Activated naive CD4-positive, alpha-beta T cell treated with anti-CD3 and anti-CD28 coated beads, Interleukin-2, amount 10 ng/mL, durations not matched to agents 7 days and 5 days (primary cell): Measurements from ENCODE around the gene MSANTD3.

ENCODE experiments used
- CTCF ChIA-PET: fragments of 350-600 bp; sonication (Branson Sonifier 250); formaldehyde crosslinking; loops from one replicate; lab custom pipeline; 2021; ENCODE audit warnings: antibody characterized with exemption; lab: Charles Lee
- DNase-seq: peaks from one replicate; pipeline ENCODE4 v3.0.0-alpha.2; 2020
- H3K27ac Mint-ChIP-seq: one replicate; pipeline ENCODE4 v1.8.0; 2021; ENCODE audit warnings: mild to moderate bottlenecking, moderate library complexity, mixed read lengths
- H3K27me3 Mint-ChIP-seq: one replicate; pipeline ENCODE4 v1.8.0; 2021; ENCODE audit warnings: mild to moderate bottlenecking, mixed read lengths
- H3K36me3 Mint-ChIP-seq: one replicate; pipeline ENCODE4 v1.8.0; 2021; ENCODE audit warnings: mixed read lengths
- H3K4me1 Mint-ChIP-seq: one replicate; pipeline ENCODE4 v1.8.0; 2021; ENCODE audit warnings: mixed read lengths
- H3K4me3 Mint-ChIP-seq: one replicate; pipeline ENCODE4 v1.8.0; 2021; ENCODE audit warnings: mild to moderate bottlenecking, moderate library complexity, mixed read lengths
- H3K9me3 Mint-ChIP-seq: one replicate; pipeline ENCODE4 v1.8.0; 2021; ENCODE audit warnings: mixed read lengths

The MSANTD3 gene

DNA sequence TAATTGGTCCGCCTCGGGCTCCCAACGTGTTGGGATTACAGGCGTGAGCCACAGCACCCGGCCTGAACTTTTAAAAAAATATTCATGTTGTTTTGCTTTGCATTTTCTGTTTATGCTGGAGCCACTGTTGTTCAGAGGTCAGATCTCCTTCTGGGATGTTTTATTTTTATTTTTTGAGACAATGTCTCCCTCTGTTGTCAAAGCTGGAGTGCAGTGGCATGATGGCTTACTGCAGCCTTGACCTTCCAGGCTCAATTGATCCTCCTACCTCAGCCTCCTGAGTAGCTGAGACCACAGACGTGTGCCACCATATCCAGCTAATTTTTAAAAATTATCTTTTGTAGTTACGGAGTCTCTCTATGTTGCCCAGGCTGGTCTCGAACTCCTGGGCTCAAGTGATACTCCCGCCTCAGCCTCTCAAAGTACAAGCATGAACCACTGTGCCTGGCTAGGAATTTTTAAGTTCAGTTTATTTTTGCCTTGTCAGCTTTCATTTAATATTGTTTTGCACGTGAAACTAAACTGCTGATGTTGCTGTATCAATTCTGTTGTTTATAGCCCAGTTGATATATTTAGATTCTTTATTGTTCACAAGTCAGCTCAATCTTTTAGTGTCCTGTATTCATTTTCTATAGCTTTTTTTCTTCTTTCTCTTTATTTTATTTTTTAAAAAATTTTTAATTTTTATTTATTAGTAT, 59.7 kb downstream of the MSANTD3 start:
- no peaks in the 10 kb centered on the region for H3K36me3 Mint-ChIP-seq
- no peaks in the 10 kb centered on the region for H3K4me1 Mint-ChIP-seq
- H3K27ac Mint-ChIP-seq, result no peak overlapping the region
- H3K4me3 Mint-ChIP-seq, result no peak overlapping the region
- H3K9me3 Mint-ChIP-seq, result no peaks in the 10 kb centered on the region
- CTCF ChIA-PET, result no interaction called here
- no peak for DNase-seq
- peaks cover 3% of the 10 kb centered on the region for H3K27me3 Mint-ChIP-seq

DNA sequence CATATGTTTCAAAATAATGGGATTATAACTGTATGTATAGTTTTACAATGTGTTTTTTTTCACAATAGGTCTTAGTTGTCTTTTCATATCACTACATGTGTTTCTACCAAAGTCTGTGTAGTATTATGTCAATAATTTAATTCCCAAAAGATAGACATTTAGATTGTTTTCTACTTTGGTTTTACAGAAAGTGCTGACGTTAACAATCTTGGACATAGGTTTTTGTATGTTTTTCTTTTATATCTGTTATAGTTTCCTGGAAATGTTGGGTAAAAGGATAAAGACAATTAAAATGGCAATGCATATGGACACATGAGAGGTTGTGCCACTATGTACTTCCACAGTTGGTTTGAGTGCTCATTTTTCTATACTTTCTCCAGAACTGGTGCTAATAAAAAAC, 61.2 kb downstream of the MSANTD3 start:
- H3K9me3 Mint-ChIP-seq, result no peaks in the 10 kb centered on the region
- CTCF ChIA-PET, result no interaction called here
- peaks cover 3% of the 10 kb centered on the region for H3K27me3 Mint-ChIP-seq

DNA sequence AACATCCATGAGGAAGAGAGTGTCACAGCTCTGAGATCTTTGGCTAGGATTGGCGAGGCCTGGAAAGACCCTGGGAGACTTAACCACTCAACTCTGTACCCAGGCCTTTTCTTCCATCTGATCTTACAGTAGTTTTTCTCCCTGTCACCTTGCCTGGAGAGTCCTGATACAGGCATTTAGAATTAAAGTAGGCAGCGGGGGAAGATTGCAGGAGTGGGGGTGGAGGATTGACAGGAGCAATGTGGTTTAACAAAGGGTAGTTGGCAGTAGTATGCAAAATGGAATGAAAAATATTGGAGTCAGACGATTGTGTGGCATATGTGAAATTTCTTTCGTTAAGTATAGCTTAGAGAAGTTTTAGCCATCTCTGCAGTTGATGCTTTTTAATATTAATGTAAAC, 62.9 kb downstream of the MSANTD3 start:
- no peak for DNase-seq
- H3K36me3 Mint-ChIP-seq, result no peaks in the 10 kb centered on the region
- no peak overlapping the region for H3K27ac Mint-ChIP-seq
- H3K27me3 Mint-ChIP-seq, result peaks cover 3% of the 10 kb centered on the region
- H3K9me3 Mint-ChIP-seq, result no peaks in the 10 kb centered on the region
- CTCF ChIA-PET, result no interaction called here
- H3K4me3 Mint-ChIP-seq, result no peak overlapping the region
- no peaks in the 10 kb centered on the region for H3K4me1 Mint-ChIP-seq

More for the DNA sequence above, 61.2 kb downstream of the MSANTD3 start:
- H3K4me1 Mint-ChIP-seq, result no peaks in the 10 kb centered on the region
- no peaks in the 10 kb centered on the region for H3K36me3 Mint-ChIP-seq
- no peak for DNase-seq
- H3K27ac Mint-ChIP-seq, result no peak overlapping the region
- no peak overlapping the region for H3K4me3 Mint-ChIP-seq

DNA sequence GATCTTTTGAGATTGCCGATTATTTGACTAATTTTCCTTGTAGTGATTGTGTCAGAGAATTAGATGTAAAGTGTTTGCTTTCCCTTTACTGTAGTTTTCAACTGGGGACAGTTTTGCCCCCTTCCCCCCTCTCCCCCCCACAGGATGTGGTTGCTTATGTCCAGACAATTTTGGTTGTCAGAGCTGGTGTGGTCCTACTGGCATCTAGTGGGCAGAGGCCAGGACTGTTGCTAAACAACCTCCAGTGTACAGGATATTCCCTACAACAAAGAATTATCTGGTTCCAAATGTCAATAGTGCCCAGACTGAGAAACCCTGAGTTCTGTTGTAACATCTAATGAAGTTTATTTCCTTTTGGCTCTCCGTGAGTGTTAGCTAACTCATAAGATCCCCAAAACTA, 66.0 kb downstream of the MSANTD3 start:
- Mint-ChIP-seq H3K4me1 (no peaks in the 10 kb centered on the region), H3K27me3 (peaks cover 11% of the 10 kb centered on the region), H3K27ac (no peak overlapping the region), H3K4me3 (no peak overlapping the region), H3K9me3 (no peaks in the 10 kb centered on the region), H3K36me3 (no peaks in the 10 kb centered on the region)
- CTCF ChIA-PET, result no interaction called here
- no peak for DNase-seq

DNA sequence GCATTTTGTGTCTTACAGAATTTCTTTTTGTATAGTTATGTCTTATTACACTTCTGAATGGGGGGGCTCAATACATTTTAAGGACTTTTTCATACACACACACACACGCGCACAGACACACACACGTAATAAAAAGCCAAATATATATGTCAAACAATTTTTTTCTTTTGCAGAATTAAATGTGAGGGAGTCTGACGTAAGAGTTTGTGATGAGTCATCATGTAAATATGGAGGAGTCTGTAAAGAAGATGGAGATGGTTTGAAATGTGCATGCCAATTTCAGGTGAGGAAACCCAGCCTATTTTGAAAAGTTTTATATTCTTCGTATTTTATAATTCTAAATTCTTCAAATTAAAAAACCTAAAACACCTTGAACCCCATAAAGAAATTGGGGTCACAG, 71.6 kb downstream of the MSANTD3 start:
- no peak for DNase-seq
- Mint-ChIP-seq H3K27me3 (peaks cover 8% of the 10 kb centered on the region), H3K9me3 (no peaks in the 10 kb centered on the region), H3K36me3 (no peaks in the 10 kb centered on the region), H3K4me3 (no peak overlapping the region), H3K27ac (no peak overlapping the region), H3K4me1 (no peaks in the 10 kb centered on the region)
- CTCF ChIA-PET, result no interaction called here

DNA sequence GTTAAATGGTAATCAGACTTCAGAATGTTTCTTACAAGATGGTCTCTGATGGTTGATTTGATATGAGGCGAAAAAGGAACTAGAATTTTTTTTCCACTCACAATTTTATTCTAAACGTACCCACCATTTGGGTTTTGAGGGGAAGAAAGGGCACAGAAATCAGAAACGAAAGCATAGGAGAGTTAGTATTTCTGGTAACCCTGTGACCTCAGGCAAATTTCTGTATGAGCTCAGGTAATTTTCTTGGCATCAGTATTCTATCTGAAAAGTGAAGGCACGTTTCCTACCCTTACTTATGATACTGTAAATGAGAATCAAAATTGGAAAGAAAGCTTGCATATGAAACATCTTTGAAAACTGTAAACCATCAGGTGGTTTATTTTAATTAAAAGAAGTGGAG, 72.5 kb downstream of the MSANTD3 start:
- DNase-seq, result no peak
- Mint-ChIP-seq H3K36me3 (no peaks in the 10 kb centered on the region), H3K27me3 (peaks cover 8% of the 10 kb centered on the region), H3K9me3 (no peaks in the 10 kb centered on the region), H3K4me1 (no peaks in the 10 kb centered on the region), H3K27ac (no peak overlapping the region), H3K4me3 (no peak overlapping the region)
- CTCF ChIA-PET, result no interaction called here

DNA sequence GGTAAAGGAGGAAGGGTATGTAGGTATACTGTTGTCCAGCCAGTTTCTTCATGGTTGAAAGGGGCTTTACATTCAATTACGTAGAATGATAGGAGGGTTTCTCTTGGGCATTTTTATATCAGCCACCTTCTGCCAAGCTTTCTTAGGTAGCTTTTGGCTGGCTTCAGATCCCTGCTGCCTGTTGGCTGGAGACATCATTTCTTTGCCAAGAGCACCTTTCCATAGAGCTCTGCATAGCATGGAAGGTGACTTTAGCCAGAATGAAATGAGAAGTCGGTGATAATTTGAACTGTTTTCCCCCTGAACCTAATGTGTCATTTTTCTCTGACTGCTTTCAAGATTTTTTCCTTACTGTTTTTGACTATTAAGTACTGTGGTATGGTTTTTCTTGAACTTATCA, 72.9 kb downstream of the MSANTD3 start:
- Mint-ChIP-seq H3K36me3 (no peaks in the 10 kb centered on the region), H3K27ac (no peak overlapping the region), H3K4me3 (no peak overlapping the region), H3K27me3 (peaks cover 8% of the 10 kb centered on the region), H3K9me3 (no peaks in the 10 kb centered on the region), H3K4me1 (no peaks in the 10 kb centered on the region)
- CTCF ChIA-PET, result no interaction called here
- no peak for DNase-seq
